Superior temporal gyrus (tissue), 1 donor: ENCODE results near the gene PLTP.
"Not testable (repeated sequence)": the region's sequence is repeated elsewhere in the genome, so short reads cannot be mapped to it uniquely, and the experiment has no call there.

Source experiments
- DNase-seq: peaks from one replicate; pipeline ENCODE4 v3.0.0-alpha.2; 2016; ENCODE audit errors: extremely low spot score

Gene PLTP

GRCh38 chr20:45920462-45921336 lies 8.7 kb upstream of the PLTP start:
- no peak for DNase-seq

GRCh38 chr20:45919542-45920399 lies 7.8 kb upstream of the PLTP start:
- DNase-seq: no peak

- no peak for DNase-seq
These were observed 7.0 kb upstream of the PLTP start for GRCh38 chr20:45918779-45919537.

DNA sequence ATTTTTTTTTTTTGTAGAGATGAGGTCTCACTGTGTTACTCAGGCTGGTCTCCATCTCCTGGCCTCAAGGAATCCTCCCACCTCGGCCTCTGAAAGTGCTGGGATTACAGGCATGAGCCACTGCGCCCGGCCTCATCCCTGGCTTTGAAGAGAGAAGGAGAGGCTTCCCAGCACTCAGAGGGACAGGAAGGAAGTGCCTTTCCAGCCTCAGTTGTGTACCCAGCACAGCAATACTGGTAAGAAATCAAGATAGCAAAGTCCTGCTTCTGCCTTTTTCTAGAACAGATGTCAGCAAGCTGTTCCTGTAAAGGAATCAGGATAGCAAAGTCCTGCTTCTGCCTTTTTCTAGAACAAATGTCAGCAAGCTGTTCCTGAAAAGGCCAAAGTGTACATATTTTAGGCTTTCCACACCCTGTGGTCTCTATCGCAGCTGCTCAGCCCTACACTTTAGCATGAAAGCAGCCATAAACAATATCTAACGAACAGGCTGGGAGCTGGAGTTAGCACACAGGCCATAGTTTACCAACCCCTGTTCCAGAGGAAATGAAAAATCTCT lies 6.3 kb upstream of the PLTP start:
- no peak for DNase-seq

DNA sequence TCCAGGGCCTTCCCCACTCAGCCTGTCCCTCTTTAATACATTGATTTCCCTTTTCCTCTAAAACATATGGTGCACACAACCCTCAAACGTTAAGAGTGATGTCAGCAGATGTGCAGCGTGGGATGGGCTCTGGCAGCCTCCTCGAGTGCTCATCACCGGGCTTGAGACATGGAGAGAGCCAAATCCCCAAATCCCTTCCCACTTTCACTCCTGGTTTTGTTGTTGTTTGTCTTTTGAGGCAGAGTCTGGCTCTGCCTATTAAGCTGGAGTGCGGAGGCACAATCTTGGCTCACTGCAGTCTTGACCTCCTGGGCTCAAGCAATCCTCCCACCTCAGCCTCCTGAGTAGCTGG lies 5.8 kb upstream of the PLTP start:
- peak; percentile 44 for DNase-seq

- no peak for DNase-seq
These were observed 1.2 kb upstream of the PLTP start for GRCh38 chr20:45913116-45913515.

- no peak for DNase-seq
These were observed 358 bp upstream of the PLTP start for GRCh38 chr20:45912344-45912682.

- peak; percentile 71 for DNase-seq
These were observed 1.1 kb downstream of the PLTP start for GRCh38 chr20:45910670-45911485.

GRCh38 chr20:45909817-45910669 lies 1.9 kb downstream of the PLTP start:
- DNase-seq: no peak

DNA sequence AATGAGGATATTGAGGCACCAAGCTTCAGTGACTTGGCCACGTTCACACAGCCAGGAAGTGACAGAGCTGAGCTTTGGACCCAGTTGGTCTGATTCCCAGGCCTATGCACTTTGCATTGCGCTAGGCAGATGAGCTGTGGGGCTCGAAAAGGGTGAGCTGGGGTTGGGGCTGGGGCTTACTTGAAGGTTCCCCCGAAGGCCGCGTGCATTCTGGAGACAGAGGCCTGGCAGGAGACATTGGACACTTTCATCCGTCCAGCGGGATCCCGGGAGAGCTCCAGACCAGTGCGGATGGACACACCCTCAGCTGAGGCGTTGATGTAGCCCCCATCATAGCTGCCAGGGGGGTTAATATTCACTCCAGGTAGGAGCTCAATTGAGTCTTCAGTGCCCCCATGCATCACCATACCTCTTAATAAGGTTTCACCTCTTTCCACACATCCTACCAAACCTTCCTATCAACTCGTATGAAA lies 2.6 kb downstream of the PLTP start:
- DNase-seq: no peak

- no peak for DNase-seq
These were observed 3.9 kb downstream of the PLTP start for GRCh38 chr20:45908084-45908483.

DNA sequence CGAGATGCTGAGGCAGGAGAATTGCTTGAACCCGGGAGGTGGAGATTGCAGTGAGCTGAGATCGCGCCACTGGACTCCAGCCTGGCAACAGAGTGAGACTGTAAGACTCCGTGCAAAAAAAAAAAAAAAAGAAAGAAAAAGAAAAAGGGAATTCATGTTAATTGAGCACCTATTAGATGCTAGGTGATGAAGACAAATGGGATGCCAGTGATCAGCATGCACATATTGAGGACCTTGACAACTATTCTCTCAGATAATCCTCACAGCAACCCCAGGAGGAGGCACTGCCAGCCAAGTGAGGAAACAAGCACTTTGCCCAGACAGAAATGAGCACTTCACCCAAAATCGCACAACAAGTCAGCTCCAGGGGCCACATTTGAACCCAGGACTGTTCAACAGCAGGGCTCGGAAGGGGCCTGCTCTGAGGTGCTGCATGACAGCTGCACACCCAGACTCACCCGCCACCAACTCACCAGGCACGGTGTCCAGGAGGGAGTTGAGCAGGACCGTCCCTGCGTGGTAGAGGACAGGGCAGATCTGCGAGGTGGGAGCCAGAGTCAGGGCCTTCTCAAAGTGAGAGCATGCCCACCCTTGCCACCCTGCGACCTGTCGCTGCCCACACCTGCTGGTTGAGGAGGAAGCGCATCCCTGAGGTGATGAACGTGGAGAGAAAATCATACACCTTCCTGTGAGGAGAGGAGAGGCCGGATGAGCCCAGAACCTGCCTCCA lies 4.6 kb downstream of the PLTP start:
- no peak for DNase-seq

GRCh38 chr20:45905505-45906079 lies 6.4 kb downstream of the PLTP start:
- DNase-seq: no peak

DNA sequence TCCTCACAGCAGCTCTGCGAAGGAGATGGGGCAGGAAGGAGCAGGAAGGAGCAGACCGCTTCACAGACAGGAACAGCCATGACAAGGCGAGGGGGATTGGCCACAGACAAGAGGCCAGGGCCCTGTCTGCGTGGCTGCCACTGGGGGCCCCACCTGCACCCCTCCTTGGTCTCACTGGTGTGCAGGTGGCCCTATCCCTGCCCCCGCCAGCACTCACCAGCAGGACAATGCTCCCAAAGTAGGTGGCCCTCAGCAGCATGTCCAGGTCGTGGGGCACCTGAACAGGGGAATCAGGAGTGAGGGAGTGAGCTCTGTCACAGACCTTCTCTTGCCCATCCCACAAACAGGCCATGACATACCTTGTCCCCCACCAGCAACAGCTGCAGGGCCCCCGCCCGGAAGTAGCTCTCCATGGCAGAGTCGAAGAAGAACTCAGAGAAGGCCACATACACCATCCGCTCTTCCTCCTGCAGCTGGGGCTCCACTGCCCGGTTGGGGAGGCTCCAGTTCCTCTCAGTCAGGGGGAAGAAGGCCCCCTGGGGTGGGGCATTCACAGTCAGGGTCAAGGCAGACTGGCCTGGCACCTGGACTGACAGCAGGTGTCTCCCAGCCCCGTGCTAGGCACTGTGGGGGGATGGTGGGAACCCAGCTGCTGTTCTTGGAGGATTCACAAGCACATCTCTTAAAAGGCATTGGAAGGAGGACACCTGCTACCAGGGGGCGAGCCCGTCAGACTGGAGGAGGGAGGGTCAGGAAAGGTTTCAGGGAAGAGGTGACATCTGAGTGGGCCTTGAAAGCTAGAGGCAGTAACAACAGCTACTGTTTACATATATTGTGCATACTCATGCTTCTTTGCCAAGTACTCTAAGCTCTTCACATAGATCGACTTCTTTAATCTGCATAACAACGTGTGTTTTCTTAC lies 7.1 kb downstream of the PLTP start:
- no peak for DNase-seq

- no peak for DNase-seq
These were observed 9.7 kb downstream of the PLTP start for GRCh38 chr20:45902199-45902701.

GRCh38 chr20:45901332-45901731 lies 10.6 kb downstream of the PLTP start:
- DNase-seq: not testable (repeated sequence)

- no peak for DNase-seq
These were observed 12.7 kb downstream of the PLTP start for GRCh38 chr20:45899046-45899835.
